Osteoblast (primary cell): Measurements from ENCODE around the gene ZNF277. TPM values are rescaled to one million over a fixed set of nuclear protein-coding genes. Genes with fewer than 3 reads are reported as not detected.
"Not testable (repeated sequence)": the region's sequence is repeated elsewhere in the genome, so short reads cannot be mapped to it uniquely, and the experiment has no call there.

Source experiments
- DNase-seq: peaks from one replicate; pipeline ENCODE4 v3.0.0; 2011; ENCODE audit warnings: low spot score, mixed read lengths; ENCODE audit not compliant: insufficient read length; ENCODE audit errors: missing footprints
- H2AFZ ChIP-seq: 2 replicates; pipeline ENCODE4 v1.6.0; 2011; ENCODE audit warnings: mild to moderate bottlenecking, low read length
- H3K27ac ChIP-seq: 2 replicates; pipeline ENCODE4 v1.5.1; 2011; ENCODE audit warnings: mild to moderate bottlenecking, low read depth, low read length, moderate library complexity
- H3K27me3 ChIP-seq: 2 replicates; pipeline ENCODE4 v1.6.0; 2012; ENCODE audit warnings: mild to moderate bottlenecking, control low read depth, inconsistent platforms, low read length, moderate library complexity; ENCODE audit not compliant: insufficient read depth
- H3K36me3 ChIP-seq: 2 replicates; pipeline ENCODE4 v1.5.1; 2011; ENCODE audit warnings: mild to moderate bottlenecking, low read length, control low read depth, moderate library complexity; ENCODE audit not compliant: insufficient read depth
- H3K4me1 ChIP-seq: 2 replicates; pipeline ENCODE4 v1.5.1; 2011; ENCODE audit warnings: mild to moderate bottlenecking, low read length, control low read depth, moderate library complexity; ENCODE audit not compliant: insufficient read depth
- H3K4me2 ChIP-seq: 2 replicates; pipeline ENCODE4 v1.6.0; 2011; ENCODE audit warnings: mild to moderate bottlenecking, low read length; ENCODE audit not compliant: insufficient read depth
- H3K4me3 ChIP-seq: fragments of 200-600 bp; sonication (generic); 3 replicates; pipeline ENCODE4 v1.5.1; 2012; ENCODE audit warnings: mild to moderate bottlenecking, low read length, inconsistent platforms; ENCODE audit not compliant: insufficient read depth
- H3K79me2 ChIP-seq: 2 replicates; pipeline ENCODE4 v1.6.0; 2012; ENCODE audit warnings: mild to moderate bottlenecking, low read length, control low read depth, inconsistent platforms; ENCODE audit not compliant: insufficient read depth
- H3K9me3 ChIP-seq: 2 replicates; pipeline ENCODE4 v1.5.1; 2011; ENCODE audit warnings: low read depth, low read length, control low read depth
- H4K20me1 ChIP-seq: 2 replicates; pipeline ENCODE4 v1.6.0; 2012; ENCODE audit warnings: mild to moderate bottlenecking, low read length, control low read depth; ENCODE audit not compliant: insufficient read depth
- total RNA-seq: library from RNA; depleted of rRNA; stranded (reverse); fragments of >200 nt; gene quantifications from 2 replicates; pipeline ENCODE4 v1.2.3, GENCODE V29; 2012
- TF ChIP-seq, protein P1 (sequence below): IDR thresholded peaks from 2 replicates; pipeline ENCODE4 v1.5.1; 2011; ENCODE audit warnings: mild to moderate bottlenecking, low read depth, low read length, moderate library complexity; ENCODE audit errors: extremely low read depth

Gene ZNF277
- total RNA-seq, 1 donor = 58.6 TPM

DNA sequence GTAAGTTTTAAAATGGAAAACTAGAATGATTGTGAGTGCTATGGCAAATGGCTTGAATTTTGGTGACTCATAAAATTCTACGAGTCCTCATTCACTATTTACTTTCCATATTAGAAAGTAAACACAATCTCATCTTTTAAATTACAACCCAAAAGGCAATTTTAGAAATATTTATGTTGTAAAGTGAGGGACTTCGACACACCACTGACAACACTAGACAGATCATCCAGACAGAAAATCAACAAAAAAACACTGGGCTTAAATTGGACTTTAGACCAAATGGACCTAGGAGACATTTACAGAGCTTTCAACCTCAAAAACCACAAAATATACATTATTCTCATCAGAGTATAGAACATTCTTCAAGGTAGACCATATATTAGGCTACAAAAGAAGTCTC, 30.1 kb downstream of the ZNF277 start:
- Histone ChIP-seq H3K9me3 (no peaks in the 10 kb centered on the region), H3K4me3 (no peak overlapping the region), H3K27me3 (no peaks in the 10 kb centered on the region), H3K27ac (no peak overlapping the region), H3K4me2 (no peak overlapping the region), H3K36me3 (no peaks in the 10 kb centered on the region), H3K79me2 (peaks cover 14% of the 10 kb centered on the region), H4K20me1 (peaks cover 8% of the 10 kb centered on the region), H2AFZ (no peak overlapping the region), H3K4me1 (peaks cover 10% of the 10 kb centered on the region)
- no peak for DNase-seq
- TF ChIP-seq, protein P1, sequence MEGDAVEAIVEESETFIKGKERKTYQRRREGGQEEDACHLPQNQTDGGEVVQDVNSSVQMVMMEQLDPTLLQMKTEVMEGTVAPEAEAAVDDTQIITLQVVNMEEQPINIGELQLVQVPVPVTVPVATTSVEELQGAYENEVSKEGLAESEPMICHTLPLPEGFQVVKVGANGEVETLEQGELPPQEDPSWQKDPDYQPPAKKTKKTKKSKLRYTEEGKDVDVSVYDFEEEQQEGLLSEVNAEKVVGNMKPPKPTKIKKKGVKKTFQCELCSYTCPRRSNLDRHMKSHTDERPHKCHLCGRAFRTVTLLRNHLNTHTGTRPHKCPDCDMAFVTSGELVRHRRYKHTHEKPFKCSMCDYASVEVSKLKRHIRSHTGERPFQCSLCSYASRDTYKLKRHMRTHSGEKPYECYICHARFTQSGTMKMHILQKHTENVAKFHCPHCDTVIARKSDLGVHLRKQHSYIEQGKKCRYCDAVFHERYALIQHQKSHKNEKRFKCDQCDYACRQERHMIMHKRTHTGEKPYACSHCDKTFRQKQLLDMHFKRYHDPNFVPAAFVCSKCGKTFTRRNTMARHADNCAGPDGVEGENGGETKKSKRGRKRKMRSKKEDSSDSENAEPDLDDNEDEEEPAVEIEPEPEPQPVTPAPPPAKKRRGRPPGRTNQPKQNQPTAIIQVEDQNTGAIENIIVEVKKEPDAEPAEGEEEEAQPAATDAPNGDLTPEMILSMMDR = no peak

DNA sequence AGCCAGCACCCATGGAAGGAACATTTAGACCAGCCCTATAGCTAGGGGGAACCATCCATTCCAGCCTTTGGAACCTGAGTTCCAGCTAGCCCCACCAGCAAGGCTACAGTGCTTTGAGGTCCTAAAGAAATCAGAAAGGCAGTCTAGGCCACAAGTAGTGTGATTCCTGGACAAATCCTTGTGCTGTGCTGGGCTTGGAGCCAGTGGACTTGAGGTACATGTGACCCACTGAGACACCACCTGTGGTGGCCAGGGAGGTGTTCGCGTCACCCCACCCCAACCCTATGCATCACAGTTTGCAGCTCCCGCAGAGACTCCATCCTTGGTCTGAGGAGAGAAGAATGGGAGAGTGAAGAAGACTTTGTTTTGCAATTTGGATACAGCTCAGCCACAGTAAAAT, 31.8 kb downstream of the ZNF277 start:
- TF ChIP-seq, protein P1 = no peak
- Histone ChIP-seq H3K27me3 (no peaks in the 10 kb centered on the region), H3K4me1 (peaks cover 10% of the 10 kb centered on the region), H4K20me1 (no peaks in the 10 kb centered on the region), H3K4me2 (no peak overlapping the region), H3K36me3 (no peaks in the 10 kb centered on the region), H3K9me3 (no peaks in the 10 kb centered on the region), H3K4me3 (no peak overlapping the region), H3K27ac (no peak overlapping the region), H2AFZ (no peak overlapping the region), H3K79me2 (peaks cover 9% of the 10 kb centered on the region)
- DNase-seq = no peak

DNA sequence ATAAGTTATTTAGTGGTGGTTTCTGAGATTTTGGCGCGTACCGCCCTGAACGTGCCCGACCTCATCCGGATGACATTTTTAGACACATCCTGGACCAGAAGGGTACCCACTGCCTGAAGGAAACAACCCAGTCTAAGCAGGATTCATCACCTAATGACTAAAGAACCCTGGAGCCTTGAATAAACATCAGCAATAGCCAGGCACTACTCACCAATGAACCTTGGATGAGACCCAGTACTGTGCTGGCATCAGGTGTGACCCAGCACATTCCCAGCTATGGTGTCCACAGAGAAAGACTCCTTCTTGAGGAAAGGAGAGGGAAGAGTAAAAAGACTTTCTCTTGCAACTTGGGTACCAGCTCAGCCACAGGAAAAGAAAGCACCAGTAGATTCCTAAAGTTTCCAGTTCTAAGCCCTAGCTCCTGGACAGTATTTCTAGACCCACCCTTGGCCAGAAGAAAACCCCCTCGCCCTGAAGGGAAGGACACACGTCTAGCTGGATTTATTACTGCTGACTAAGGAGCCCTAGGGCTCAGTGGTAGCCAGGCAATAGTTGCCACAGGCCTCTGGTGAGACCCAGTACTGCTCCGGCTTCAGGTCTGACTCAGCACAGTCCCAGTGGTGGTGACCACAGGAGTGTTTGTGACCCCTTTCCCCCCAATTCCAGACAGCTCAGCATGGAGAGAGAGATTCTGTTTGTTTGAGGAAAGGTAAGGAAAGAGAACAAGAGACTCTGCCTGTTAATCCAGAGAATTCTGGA, 32.5 kb downstream of the ZNF277 start:
- TF ChIP-seq, protein P1 = no peak
- Histone ChIP-seq H3K9me3 (no peaks in the 10 kb centered on the region), H3K4me1 (peaks cover 10% of the 10 kb centered on the region), H3K4me3 (no peak overlapping the region), H4K20me1 (no peaks in the 10 kb centered on the region), H3K79me2 (peaks cover 6% of the 10 kb centered on the region), H3K4me2 (peak overlapping the region; percentile 3), H3K36me3 (no peaks in the 10 kb centered on the region), H3K27me3 (no peaks in the 10 kb centered on the region), H2AFZ (peak overlapping the region; percentile 15), H3K27ac (peak overlapping the region; percentile 2)
- DNase-seq = peak; percentile 4

DNA sequence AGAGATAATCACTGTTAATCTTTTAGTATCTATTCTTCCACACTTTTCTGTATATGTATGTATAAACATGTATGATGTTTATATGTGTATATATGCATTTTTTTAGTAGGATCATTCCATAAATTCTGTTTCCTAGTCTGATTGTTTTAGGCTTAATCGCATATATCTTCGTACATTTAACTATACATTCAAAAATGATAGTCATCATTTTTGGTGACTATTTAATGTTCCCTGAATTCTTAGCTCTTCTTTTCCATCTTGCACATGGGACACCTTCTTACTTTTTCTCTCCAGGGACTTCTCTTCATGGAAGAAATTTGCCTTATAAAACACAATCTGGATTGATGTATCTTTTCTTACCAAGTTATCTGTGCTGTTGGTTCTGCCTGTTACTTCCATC, 42.1 kb downstream of the ZNF277 start:
- no peaks in the 10 kb centered on the region for H3K36me3 ChIP-seq
- no peak overlapping the region for H3K27ac ChIP-seq
- H4K20me1 ChIP-seq = no peaks in the 10 kb centered on the region
- no peak overlapping the region for H3K4me3 ChIP-seq
- no peaks in the 10 kb centered on the region for H3K27me3 ChIP-seq
- no peak for DNase-seq
- H3K9me3 ChIP-seq = no peaks in the 10 kb centered on the region
- no peak overlapping the region for H2AFZ ChIP-seq
- TF ChIP-seq, protein P1 = no peak
- H3K79me2 ChIP-seq = no peaks in the 10 kb centered on the region
- no peak overlapping the region for H3K4me2 ChIP-seq
- H3K4me1 ChIP-seq = no peaks in the 10 kb centered on the region

- not testable (repeated sequence) for H3K4me3 ChIP-seq, DNase-seq, H2AFZ ChIP-seq, H3K36me3 ChIP-seq, H3K79me2 ChIP-seq, H3K27ac ChIP-seq, H3K9me3 ChIP-seq, H3K27me3 ChIP-seq, H3K4me1 ChIP-seq, H4K20me1 ChIP-seq, H3K4me2 ChIP-seq
Observed at GRCh38 chr7:112249967-112250366, 43.5 kb downstream of the ZNF277 start.
